ENCODE measurements around the gene PIK3R5.

The PIK3R5 gene

GRCh38 chr17:8938933-8939332, 26.6 kb downstream of the PIK3R5 start:
- TF ChIP-seq, protein P1, sequence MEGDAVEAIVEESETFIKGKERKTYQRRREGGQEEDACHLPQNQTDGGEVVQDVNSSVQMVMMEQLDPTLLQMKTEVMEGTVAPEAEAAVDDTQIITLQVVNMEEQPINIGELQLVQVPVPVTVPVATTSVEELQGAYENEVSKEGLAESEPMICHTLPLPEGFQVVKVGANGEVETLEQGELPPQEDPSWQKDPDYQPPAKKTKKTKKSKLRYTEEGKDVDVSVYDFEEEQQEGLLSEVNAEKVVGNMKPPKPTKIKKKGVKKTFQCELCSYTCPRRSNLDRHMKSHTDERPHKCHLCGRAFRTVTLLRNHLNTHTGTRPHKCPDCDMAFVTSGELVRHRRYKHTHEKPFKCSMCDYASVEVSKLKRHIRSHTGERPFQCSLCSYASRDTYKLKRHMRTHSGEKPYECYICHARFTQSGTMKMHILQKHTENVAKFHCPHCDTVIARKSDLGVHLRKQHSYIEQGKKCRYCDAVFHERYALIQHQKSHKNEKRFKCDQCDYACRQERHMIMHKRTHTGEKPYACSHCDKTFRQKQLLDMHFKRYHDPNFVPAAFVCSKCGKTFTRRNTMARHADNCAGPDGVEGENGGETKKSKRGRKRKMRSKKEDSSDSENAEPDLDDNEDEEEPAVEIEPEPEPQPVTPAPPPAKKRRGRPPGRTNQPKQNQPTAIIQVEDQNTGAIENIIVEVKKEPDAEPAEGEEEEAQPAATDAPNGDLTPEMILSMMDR (IDR thresholded peaks at IDR 0.05; ENCODE audit: control insufficient read depth, extremely low read depth, insufficient read depth): no peak
- H3K4me3 ChIP-seq (ENCODE audit: low read depth, low read length): no peak overlapping the region
- no peak for DNase-seq (ENCODE audit: low read depth)

DNA sequence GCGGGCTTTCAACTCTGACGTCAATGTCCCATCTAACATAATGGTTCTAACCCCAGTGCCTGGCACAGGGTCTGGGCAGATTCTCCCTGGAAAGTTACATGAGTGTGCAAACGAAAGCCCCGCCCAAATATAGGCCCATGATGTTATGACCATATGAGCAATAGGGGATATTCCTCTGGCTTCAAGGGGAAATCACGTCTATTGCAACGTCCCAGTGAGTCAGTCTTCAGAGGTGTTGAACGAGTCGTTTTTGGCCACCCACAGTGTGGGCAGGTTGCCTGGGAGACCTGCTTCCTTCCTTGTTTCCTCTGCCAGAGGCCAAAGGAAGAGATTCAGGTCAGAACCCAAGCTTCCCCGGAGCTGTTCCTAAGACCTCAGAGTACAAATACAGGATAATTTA, 30.3 kb downstream of the PIK3R5 start:
- DNase-seq (ENCODE audit: low read depth): peak; percentile 22
- H3K4me3 ChIP-seq (ENCODE audit: low read depth, low read length): no peak overlapping the region
- TF ChIP-seq, protein P1 (IDR thresholded peaks at IDR 0.05; ENCODE audit: control insufficient read depth, extremely low read depth, insufficient read depth): no peak

DNA sequence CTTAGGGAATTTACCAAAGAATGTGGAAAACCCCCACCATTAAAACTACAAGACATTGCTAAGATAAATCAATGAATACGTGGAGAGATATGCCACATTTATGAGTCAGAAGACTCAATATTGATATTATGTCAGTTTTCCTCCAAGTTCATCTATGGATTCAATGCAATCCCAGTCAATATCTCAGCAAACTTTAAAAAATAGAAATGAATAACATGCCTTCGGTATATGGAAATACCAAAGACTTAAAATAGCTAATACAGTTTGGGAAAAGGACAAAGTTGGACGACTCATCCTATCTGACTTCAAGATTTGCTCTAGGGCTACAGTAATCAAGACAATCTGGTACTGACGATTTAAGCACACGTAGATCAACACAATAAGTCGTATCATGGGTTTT, 31.2 kb downstream of the PIK3R5 start:
- no peak overlapping the region for H3K4me3 ChIP-seq (ENCODE audit: low read depth, low read length)
- TF ChIP-seq, protein P1 (IDR thresholded peaks at IDR 0.05; ENCODE audit: control insufficient read depth, extremely low read depth, insufficient read depth): no peak
- no peak for DNase-seq (ENCODE audit: low read depth)

GRCh38 chr17:8930649-8931048, 34.9 kb downstream of the PIK3R5 start:
- no peak overlapping the region for H3K4me3 ChIP-seq (ENCODE audit: low read depth, low read length)
- no peak for DNase-seq (ENCODE audit: low read depth)
- TF ChIP-seq, protein P1 (IDR thresholded peaks at IDR 0.05; ENCODE audit: control insufficient read depth, extremely low read depth, insufficient read depth): no peak

- DNase-seq (ENCODE audit: low read depth): no peak
- no peak overlapping the region for H3K4me3 ChIP-seq (ENCODE audit: low read depth, low read length)
- TF ChIP-seq, protein P1 (IDR thresholded peaks at IDR 0.05; ENCODE audit: control insufficient read depth, extremely low read depth, insufficient read depth): no peak
Measured at GRCh38 chr17:8928347-8928746, 37.2 kb downstream of the PIK3R5 start.

DNA sequence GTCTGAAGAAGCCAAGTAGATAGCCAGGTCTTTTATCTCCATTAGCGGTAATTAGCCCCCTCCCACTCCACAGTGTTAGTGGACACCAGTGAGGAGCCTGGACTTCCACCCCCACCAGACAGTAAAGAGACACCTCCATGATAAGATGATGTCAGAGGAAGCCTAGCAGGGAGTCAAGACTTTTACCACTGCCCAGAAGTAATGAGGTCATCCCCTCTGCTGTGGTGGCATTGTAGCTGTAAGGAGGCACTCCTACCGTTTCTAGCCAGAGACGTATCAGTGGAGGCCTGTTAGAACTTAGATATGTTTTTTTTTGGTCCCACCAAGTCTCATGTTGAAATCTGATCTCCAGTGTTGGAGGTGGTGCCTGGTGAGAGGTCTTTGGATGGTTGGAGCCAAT, 38.1 kb downstream of the PIK3R5 start:
- TF ChIP-seq, protein P1 (IDR thresholded peaks at IDR 0.05; ENCODE audit: control insufficient read depth, extremely low read depth, insufficient read depth): no peak
- DNase-seq (ENCODE audit: low read depth): no peak
- H3K4me3 ChIP-seq (ENCODE audit: low read depth, low read length): no peak overlapping the region

GRCh38 chr17:8925808-8926207, 39.7 kb downstream of the PIK3R5 start:
- H3K4me3 ChIP-seq (ENCODE audit: low read depth, low read length): no peak overlapping the region
- no peak for DNase-seq (ENCODE audit: low read depth)
- TF ChIP-seq, protein P1 (IDR thresholded peaks at IDR 0.05; ENCODE audit: control insufficient read depth, extremely low read depth, insufficient read depth): no peak
